Measurements from ENCODE around the gene DEFB132.

The DEFB132 gene

GRCh38 chr20:289693-290083, 32.2 kb downstream of the DEFB132 start:
- Histone ChIP-seq H4K8ac (ENCODE audit: low read depth, low read length) (peak overlapping the region; percentile 90), H2BK5ac (ENCODE audit: low read depth, low read length, poor library complexity) (no peak overlapping the region), H3K14ac (ENCODE audit: low read length) (peak overlapping the region; percentile 68), H4K91ac (ENCODE audit: low read depth, low read length) (no peak overlapping the region), H3K79me1 (ENCODE audit: low read length) (peaks cover 3% of the 10 kb centered on the region), H3K4me3 (ENCODE audit: low read depth, low read length) (peak overlapping the region; percentile 80), H3K9me3 (ENCODE audit: insufficient read depth, low read depth, low read length) (no peaks in the 10 kb centered on the region), H3K27ac (ENCODE audit: low read depth, low read length) (no peak overlapping the region), H2AK5ac (ENCODE audit: low read length) (no peak overlapping the region), H3K18ac (ENCODE audit: low read length) (no peak overlapping the region), H3K4me2 (ENCODE audit: low read length) (peak overlapping the region; percentile 77), H2BK12ac (ENCODE audit: low read length) (no peak overlapping the region), H3K36me3 (ENCODE audit: control insufficient read depth in 1 of 2, insufficient read depth in 2 of 2, low read length in 2 of 2) (no peaks in the 10 kb centered on the region), H3K79me2 (ENCODE audit: control insufficient read depth, insufficient read depth, low read length, poor library complexity) (peaks cover 3% of the 10 kb centered on the region), H4K12ac (ENCODE audit: low read depth, low read length) (peak overlapping the region; percentile 88), H3K23ac (ENCODE audit: low read length) (no peak overlapping the region), H3K4ac (ENCODE audit: low read depth, low read length) (no peak overlapping the region), H2AFZ (ENCODE audit: insufficient read depth, low read length, poor library complexity) (peak overlapping the region; percentile 99), H3K27me3 (ENCODE audit: insufficient read depth, low read length) (no peaks in the 10 kb centered on the region), H3K9ac (ENCODE audit: low read length) (peak overlapping the region; percentile 95), H3K4me1 (ENCODE audit: control insufficient read depth in 1 of 2, insufficient read depth in 2 of 2, low read length in 2 of 2) (peaks cover 0 to 8% of the 10 kb centered on the region in 2 experiments), H2BK120ac (ENCODE audit: insufficient read depth, low read length, poor library complexity) (no peak overlapping the region)
- DNase-seq: no peak
- WGBS (ENCODE audit: extremely low coverage, insufficient coverage, insufficient read length): no CpG with 5 or more reads among the region's 2 CpGs

- H3K4me2 ChIP-seq (ENCODE audit: low read length): peak within 1 kb of the TSS; percentile 77
- H3K4ac ChIP-seq (ENCODE audit: low read depth, low read length): peak within 1 kb of the TSS; percentile 61
- H3K9me3 ChIP-seq (ENCODE audit: insufficient read depth, low read depth, low read length): no peaks in the 10 kb centered on the region
- WGBS (ENCODE audit: extremely low coverage, insufficient coverage, insufficient read length): no CpG with 5 or more reads among the region's 43 CpGs
- peak within 1 kb of the TSS; percentile 44 for H2AK5ac ChIP-seq (ENCODE audit: low read length)
- H3K79me2 ChIP-seq (ENCODE audit: control insufficient read depth, insufficient read depth, low read length, poor library complexity): peaks cover 3% of the 10 kb centered on the region
- peak within 1 kb of the TSS; percentile 70 for H2BK120ac ChIP-seq (ENCODE audit: insufficient read depth, low read length, poor library complexity)
- no peaks in the 10 kb centered on the region for H3K27me3 ChIP-seq (ENCODE audit: insufficient read depth, low read length)
- H2AFZ ChIP-seq (ENCODE audit: insufficient read depth, low read length, poor library complexity): peak within 1 kb of the TSS; percentile 99
- peak within 1 kb of the TSS; percentile 34 for H2BK5ac ChIP-seq (ENCODE audit: low read depth, low read length, poor library complexity)
- DNase-seq: peak; percentile 94 to 96
- peak within 1 kb of the TSS; percentile 90 for H4K8ac ChIP-seq (ENCODE audit: low read depth, low read length)
- H3K9ac ChIP-seq (ENCODE audit: low read length): peak within 1 kb of the TSS; percentile 95
- no peak within 1 kb of the TSS for H2BK12ac ChIP-seq (ENCODE audit: low read length)
- peak within 1 kb of the TSS; percentile 80 for H3K4me3 ChIP-seq (ENCODE audit: low read depth, low read length)
- peak within 1 kb of the TSS; percentile 68 for H3K14ac ChIP-seq (ENCODE audit: low read length)
- peak within 1 kb of the TSS; percentile 75 for H4K91ac ChIP-seq (ENCODE audit: low read depth, low read length)
- peaks cover 3% of the 10 kb centered on the region for H3K79me1 ChIP-seq (ENCODE audit: low read length)
- peaks cover 0 to 8% of the 10 kb centered on the region in 2 experiments for H3K4me1 ChIP-seq (ENCODE audit: control insufficient read depth in 1 of 2, insufficient read depth in 2 of 2, low read length in 2 of 2)
- no peak within 1 kb of the TSS for H3K23ac ChIP-seq (ENCODE audit: low read length)
- no peaks in the 10 kb centered on the region for H3K36me3 ChIP-seq (ENCODE audit: control insufficient read depth in 1 of 2, insufficient read depth in 2 of 2, low read length in 2 of 2)
- peak within 1 kb of the TSS; percentile 78 for H3K18ac ChIP-seq (ENCODE audit: low read length)
- H4K12ac ChIP-seq (ENCODE audit: low read depth, low read length): peak within 1 kb of the TSS; percentile 88
- no peak within 1 kb of the TSS for H3K27ac ChIP-seq (ENCODE audit: low read depth, low read length)
These were observed 32.7 kb downstream of the DEFB132 start, which contains the start of gene C20orf96 for GRCh38 chr20:290084-290831. C20orf96 (minus strand) TSS chr20:290750; CDS start chr20:290610, 140 bp downstream.

- no CpG with 5 or more reads among the region's 5 CpGs for WGBS (ENCODE audit: extremely low coverage, insufficient coverage, insufficient read length)
- H3K4me2 ChIP-seq (ENCODE audit: low read length): no peak overlapping the region
- H3K27me3 ChIP-seq (ENCODE audit: insufficient read depth, low read length): no peaks in the 10 kb centered on the region
- no peak overlapping the region for H2BK12ac ChIP-seq (ENCODE audit: low read length)
- no peak overlapping the region for H4K8ac ChIP-seq (ENCODE audit: low read depth, low read length)
- H3K23ac ChIP-seq (ENCODE audit: low read length): no peak overlapping the region
- no peak for DNase-seq
- H3K36me3 ChIP-seq (ENCODE audit: control insufficient read depth in 1 of 2, insufficient read depth in 2 of 2, low read length in 2 of 2): no peaks in the 10 kb centered on the region
- no peak overlapping the region for H3K4me3 ChIP-seq (ENCODE audit: low read depth, low read length)
- peaks cover 6 to 19% of the 10 kb centered on the region in 2 experiments for H3K4me1 ChIP-seq (ENCODE audit: control insufficient read depth in 1 of 2, insufficient read depth in 2 of 2, low read length in 2 of 2)
- no peak overlapping the region for H3K27ac ChIP-seq (ENCODE audit: low read depth, low read length)
- no peak overlapping the region for H3K9ac ChIP-seq (ENCODE audit: low read length)
- no peak overlapping the region for H3K18ac ChIP-seq (ENCODE audit: low read length)
- peaks cover 14% of the 10 kb centered on the region for H3K79me1 ChIP-seq (ENCODE audit: low read length)
- H3K9me3 ChIP-seq (ENCODE audit: insufficient read depth, low read depth, low read length): peaks cover 2% of the 10 kb centered on the region
- no peak overlapping the region for H2BK5ac ChIP-seq (ENCODE audit: low read depth, low read length, poor library complexity)
- H3K14ac ChIP-seq (ENCODE audit: low read length): no peak overlapping the region
- peaks cover 14% of the 10 kb centered on the region for H3K79me2 ChIP-seq (ENCODE audit: control insufficient read depth, insufficient read depth, low read length, poor library complexity)
- H4K91ac ChIP-seq (ENCODE audit: low read depth, low read length): no peak overlapping the region
- H2AFZ ChIP-seq (ENCODE audit: insufficient read depth, low read length, poor library complexity): no peak overlapping the region
- H2BK120ac ChIP-seq (ENCODE audit: insufficient read depth, low read length, poor library complexity): no peak overlapping the region
- H3K4ac ChIP-seq (ENCODE audit: low read depth, low read length): no peak overlapping the region
- no peak overlapping the region for H2AK5ac ChIP-seq (ENCODE audit: low read length)
- no peak overlapping the region for H4K12ac ChIP-seq (ENCODE audit: low read depth, low read length)
These were observed 37.1 kb downstream of the DEFB132 start for GRCh38 chr20:294602-295001.

- no CpG with 5 or more reads among the region's 4 CpGs for WGBS (ENCODE audit: extremely low coverage, insufficient coverage, insufficient read length)
- no peak overlapping the region for H4K8ac ChIP-seq (ENCODE audit: low read depth, low read length)
- H3K4ac ChIP-seq (ENCODE audit: low read depth, low read length): no peak overlapping the region
- peaks cover 11% of the 10 kb centered on the region for H3K79me2 ChIP-seq (ENCODE audit: control insufficient read depth, insufficient read depth, low read length, poor library complexity)
- no peak overlapping the region for H2BK5ac ChIP-seq (ENCODE audit: low read depth, low read length, poor library complexity)
- H2BK120ac ChIP-seq (ENCODE audit: insufficient read depth, low read length, poor library complexity): no peak overlapping the region
- no peak overlapping the region for H2AFZ ChIP-seq (ENCODE audit: insufficient read depth, low read length, poor library complexity)
- no peak overlapping the region for H3K4me3 ChIP-seq (ENCODE audit: low read depth, low read length)
- no peak overlapping the region for H2AK5ac ChIP-seq (ENCODE audit: low read length)
- no peaks in the 10 kb centered on the region for H3K27me3 ChIP-seq (ENCODE audit: insufficient read depth, low read length)
- DNase-seq: no peak
- no peak overlapping the region for H3K18ac ChIP-seq (ENCODE audit: low read length)
- no peak overlapping the region for H3K14ac ChIP-seq (ENCODE audit: low read length)
- H2BK12ac ChIP-seq (ENCODE audit: low read length): no peak overlapping the region
- H3K36me3 ChIP-seq (ENCODE audit: control insufficient read depth in 1 of 2, insufficient read depth in 2 of 2, low read length in 2 of 2): no peaks in the 10 kb centered on the region
- peaks cover 13 to 19% of the 10 kb centered on the region in 2 experiments for H3K4me1 ChIP-seq (ENCODE audit: control insufficient read depth in 1 of 2, insufficient read depth in 2 of 2, low read length in 2 of 2)
- peaks cover 2% of the 10 kb centered on the region for H3K9me3 ChIP-seq (ENCODE audit: insufficient read depth, low read depth, low read length)
- H3K27ac ChIP-seq (ENCODE audit: low read depth, low read length): no peak overlapping the region
- peaks cover 11% of the 10 kb centered on the region for H3K79me1 ChIP-seq (ENCODE audit: low read length)
- no peak overlapping the region for H3K23ac ChIP-seq (ENCODE audit: low read length)
- no peak overlapping the region for H3K4me2 ChIP-seq (ENCODE audit: low read length)
- H4K12ac ChIP-seq (ENCODE audit: low read depth, low read length): no peak overlapping the region
- H3K9ac ChIP-seq (ENCODE audit: low read length): no peak overlapping the region
- H4K91ac ChIP-seq (ENCODE audit: low read depth, low read length): no peak overlapping the region
These were observed 38.3 kb downstream of the DEFB132 start for GRCh38 chr20:295804-296203.
